Right forelimb (tissue), 1 donor: ENCODE measurements around the gene MAPKAP1.

ENCODE experiments used
- DNase-seq: peaks from one replicate; pipeline ENCODE4 v3.0.0-alpha.2; 2018

MAPKAP1 gene

GRCh38 chr9:125507226-125507625 lies 199.8 kb downstream of the MAPKAP1 start:
- DNase-seq = no peak

GRCh38 chr9:125505988-125506438 lies 201.0 kb downstream of the MAPKAP1 start:
- DNase-seq = no peak

DNA sequence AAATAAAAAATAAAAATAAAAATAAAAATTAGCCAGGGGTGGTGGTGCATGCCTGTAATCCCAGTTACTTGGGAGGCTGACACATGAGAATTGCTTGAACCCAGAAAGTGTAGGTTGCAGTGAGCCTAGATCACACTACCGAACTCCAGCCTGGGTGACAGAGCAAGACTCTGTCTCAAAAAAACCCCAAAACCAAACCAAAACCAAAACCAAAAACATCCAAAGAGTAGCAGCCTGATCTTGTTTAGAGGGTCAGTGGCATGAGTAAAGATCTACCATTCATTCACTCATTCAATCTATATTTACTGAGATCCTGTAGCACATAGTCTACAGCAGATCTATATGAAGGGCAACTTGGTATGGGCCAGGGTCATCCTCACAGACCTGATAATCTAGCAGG lies 202.4 kb downstream of the MAPKAP1 start:
- no peak for DNase-seq

- no peak for DNase-seq
Observed at GRCh38 chr9:125497906-125498305, 209.1 kb downstream of the MAPKAP1 start.

GRCh38 chr9:125497478-125497877 lies 209.5 kb downstream of the MAPKAP1 start:
- no peak for DNase-seq

GRCh38 chr9:125496313-125496834 lies 210.6 kb downstream of the MAPKAP1 start:
- no peak for DNase-seq

DNA sequence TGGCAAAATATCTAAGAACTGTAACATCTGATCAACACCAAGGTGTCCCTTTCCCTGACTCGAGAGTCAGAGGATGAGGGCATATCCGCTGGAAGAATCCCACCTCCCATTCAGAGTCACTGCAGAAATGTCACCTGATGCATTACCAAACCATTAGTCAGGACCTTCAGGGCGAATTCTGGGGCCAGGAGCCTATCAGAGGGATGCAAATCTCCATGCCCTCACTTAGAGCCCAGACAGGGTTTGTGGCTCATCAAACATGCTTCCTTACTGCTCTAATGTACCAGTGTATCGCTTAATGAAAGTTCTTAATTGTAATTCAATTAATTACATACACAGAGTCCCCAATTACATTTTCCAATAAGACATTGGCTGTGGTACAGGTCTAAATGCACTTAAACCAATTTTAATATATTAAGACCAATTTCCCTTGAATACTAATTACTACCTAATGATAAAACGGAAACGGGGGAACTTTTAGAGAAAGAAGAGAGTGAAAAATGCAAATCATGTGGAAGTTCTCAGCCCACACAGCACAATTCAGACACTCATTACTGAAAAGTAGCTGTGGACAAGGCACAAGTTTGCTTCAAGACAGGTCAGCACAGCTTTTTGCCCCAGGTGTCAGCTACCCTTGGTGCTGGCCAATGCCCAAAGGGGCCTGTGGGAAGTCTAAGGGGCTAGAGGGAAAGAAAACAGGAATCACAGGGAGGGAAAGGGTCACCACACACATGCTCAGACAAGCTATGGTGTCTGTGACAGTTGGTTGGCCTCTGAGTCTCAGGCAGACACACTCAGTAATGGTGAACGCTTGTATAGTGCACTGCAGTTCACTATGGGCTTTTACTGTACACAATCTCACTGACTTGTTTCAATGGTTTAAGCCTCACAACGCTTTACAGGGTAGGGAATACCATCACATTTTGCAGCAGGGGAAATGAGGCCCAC lies 211.6 kb downstream of the MAPKAP1 start:
- DNase-seq = no peak

- no peak for DNase-seq
Observed at GRCh38 chr9:125494653-125494915, 212.4 kb downstream of the MAPKAP1 start.

- DNase-seq = no peak
Observed at GRCh38 chr9:125493881-125494652, 212.9 kb downstream of the MAPKAP1 start.

GRCh38 chr9:125493384-125493783 lies 213.6 kb downstream of the MAPKAP1 start:
- DNase-seq = no peak

GRCh38 chr9:125492719-125493118 lies 214.3 kb downstream of the MAPKAP1 start:
- no peak for DNase-seq

DNA sequence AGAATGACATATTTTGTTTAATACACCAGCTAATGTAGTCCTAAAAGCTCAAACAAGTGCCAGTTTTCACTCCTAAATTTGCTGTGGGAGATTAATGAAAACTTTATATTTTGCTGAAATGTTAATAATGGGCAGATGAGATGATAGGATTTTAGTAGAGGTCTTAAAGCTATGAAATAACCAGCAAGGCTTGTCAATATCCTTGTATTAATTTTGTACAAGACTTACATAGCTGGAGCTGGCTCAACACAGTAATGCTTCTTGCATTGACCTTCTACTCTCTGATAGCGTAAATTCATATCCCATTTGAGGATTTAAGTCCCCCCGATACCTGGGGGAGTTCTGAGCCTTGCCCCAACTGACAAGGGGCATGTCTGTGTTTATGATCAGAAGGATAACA lies 219.2 kb downstream of the MAPKAP1 start:
- no peak for DNase-seq

- no peak for DNase-seq
Observed at GRCh38 chr9:125486576-125486975, 220.4 kb downstream of the MAPKAP1 start.

GRCh38 chr9:125486152-125486508 lies 220.9 kb downstream of the MAPKAP1 start:
- DNase-seq = no peak

DNA sequence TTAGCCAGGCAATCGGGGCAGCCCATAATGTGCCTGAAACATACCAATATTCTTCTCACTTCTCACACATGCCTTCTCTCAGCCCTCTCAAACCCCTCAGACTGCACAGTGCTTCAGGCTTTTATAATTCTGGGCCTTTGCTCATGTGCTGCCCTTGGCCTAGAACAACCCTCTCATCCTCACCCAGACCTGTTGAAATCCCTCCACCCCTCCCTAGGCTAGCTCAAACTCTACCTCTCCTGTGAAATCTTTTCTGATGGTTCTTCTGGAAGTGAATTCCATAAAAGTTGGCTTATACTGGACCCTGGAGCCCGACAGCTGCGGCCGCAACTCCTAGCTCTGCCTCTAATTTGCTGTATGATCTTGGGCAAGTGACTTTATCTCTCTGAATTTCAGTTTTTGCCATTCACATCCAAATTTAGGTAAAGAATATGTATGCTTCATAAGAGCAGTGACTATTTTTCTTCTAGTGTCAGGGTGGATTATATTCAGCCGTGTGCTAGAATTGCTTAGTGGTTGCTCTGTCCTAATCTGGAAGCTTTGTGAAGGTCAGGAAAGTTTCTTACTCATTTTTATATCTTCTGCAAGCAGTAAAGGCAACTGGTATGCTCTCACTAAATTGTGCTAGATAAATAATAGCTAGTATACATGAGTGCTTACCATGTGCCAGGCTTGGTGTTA lies 221.4 kb downstream of the MAPKAP1 start:
- no peak for DNase-seq

DNA sequence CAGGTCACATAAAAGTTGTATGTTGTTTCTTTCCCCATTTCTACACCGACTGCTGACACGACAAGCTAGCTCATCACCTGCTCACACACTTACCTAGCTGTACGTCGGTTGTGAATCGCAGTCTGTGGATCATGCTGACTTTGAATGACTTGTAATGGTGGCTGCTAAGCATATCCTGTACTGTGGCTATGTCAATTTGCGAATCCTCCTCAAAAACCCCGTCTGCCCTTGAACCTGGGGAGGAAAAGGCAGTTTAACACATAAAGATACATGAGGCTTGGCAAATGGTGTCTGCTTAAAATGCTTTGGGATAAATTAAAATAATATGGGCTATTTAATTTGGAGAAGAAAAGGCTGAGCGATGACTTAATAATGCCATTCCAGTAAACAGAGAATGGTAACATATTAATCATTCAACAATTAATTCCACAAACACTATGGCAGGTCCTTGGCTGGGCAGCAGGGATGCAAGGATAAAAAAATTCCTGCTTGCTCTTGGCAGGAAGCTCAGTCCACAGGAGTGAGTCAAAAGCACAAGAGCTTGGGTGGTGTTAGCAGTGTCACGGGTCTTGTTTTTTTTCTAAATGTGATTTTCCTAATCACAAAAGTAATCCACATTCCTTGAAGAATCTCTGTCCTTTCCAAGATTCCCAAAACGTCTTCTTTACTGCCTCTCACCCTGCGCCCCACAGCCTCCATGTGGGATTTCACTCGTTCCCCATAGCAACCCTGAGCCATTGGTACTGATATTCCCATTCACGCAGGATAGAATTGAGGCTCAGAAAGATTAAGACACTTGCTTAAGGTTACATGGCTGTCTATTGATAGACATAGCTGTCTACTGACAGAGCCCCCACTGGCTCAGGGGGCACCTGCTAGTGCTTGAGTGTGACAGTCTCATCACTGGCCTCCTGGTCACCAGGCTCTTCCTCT lies 222.4 kb downstream of the MAPKAP1 start:
- DNase-seq = no peak

DNA sequence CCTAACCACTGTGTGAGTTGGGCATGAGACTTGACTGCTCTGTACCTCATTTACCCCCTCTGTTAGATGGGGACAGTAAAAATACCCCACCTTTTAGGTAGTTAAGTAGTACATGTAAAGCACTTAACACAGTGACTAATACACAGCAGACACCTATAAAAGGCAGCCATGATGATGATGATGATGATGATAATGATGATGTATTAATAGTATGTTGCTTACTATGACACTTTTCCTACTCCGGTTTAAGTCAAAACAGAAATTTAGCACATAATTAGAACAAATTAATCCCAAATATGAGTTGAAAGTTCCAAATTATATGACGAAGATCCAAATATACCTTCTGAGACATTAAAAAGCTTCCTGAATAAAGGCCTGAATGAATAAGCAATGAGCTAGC lies 223.3 kb downstream of the MAPKAP1 start:
- no peak for DNase-seq

DNA sequence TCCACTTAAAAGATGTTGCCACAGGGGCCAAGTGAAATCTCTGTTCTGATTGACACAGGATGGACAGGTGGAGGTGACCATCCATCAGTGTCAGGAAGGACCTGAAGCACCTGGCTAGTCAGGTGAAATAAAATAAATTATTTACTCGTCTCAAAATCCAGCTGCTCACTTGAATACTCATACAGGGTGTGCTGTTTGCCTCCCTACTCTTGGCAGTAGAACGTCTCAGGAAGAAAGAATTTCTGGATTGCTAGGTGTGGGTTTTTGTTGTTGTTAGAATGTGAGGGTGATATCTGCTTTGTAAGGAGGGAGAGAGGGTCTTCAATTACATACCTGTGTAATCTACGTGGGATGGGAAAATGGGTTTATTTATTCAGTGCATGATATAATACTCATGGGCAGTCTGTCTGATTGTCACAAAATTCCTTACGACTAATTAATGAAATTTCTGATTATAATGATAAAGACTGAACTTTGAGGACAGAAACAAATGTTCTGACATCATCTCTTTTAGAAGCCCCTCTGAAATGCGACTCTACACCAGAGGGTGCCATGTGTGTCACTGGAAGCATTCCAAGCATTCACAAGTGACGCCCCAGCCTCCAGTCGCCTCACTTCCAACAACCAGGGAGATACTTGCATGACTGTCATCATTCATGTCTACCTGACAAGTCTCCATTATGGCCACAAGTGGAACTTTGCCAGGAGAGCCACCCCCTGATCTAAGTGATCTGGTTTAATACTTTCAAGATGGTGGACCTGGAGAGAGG lies 227.0 kb downstream of the MAPKAP1 start:
- DNase-seq = no peak

- DNase-seq = no peak
Observed at GRCh38 chr9:125477089-125477544, 229.9 kb downstream of the MAPKAP1 start.

DNA sequence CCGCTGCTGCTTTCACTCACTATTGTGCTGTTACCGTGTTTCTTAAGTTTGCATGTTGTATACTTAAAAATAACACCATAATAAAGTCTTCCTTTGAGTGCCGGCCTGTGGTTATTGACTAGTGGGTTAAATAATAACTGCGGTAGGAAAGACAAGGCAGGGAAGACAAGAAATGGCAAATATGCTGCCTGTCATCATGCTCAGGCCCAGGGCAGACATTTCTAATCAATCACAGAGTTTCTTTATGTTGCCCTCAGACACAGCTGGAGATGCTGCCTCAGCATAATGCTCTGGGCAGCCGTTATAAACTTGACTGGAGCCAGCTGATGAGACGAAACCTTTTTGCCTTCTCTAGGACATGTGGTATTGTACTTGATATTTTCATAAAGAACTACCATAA lies 230.4 kb downstream of the MAPKAP1 start:
- no peak for DNase-seq

- DNase-seq = no peak
Observed at GRCh38 chr9:125475385-125475784, 231.6 kb downstream of the MAPKAP1 start.
